ENCODE measurements around the gene IL1R2. TPM values are rescaled to one million over a fixed set of nuclear protein-coding genes. Genes with fewer than 3 reads are reported as not detected.
A peak's percentile ranks its signal among the peaks of the same experiment; 100 is the strongest.

IL1R2 gene
- total and polyA plus RNA-seq, 2 of the 13 experiments (the other 11 are each of a cell fraction or from before 2014, with no cell fraction given) = 3.6 to 7.3 TPM

DNA sequence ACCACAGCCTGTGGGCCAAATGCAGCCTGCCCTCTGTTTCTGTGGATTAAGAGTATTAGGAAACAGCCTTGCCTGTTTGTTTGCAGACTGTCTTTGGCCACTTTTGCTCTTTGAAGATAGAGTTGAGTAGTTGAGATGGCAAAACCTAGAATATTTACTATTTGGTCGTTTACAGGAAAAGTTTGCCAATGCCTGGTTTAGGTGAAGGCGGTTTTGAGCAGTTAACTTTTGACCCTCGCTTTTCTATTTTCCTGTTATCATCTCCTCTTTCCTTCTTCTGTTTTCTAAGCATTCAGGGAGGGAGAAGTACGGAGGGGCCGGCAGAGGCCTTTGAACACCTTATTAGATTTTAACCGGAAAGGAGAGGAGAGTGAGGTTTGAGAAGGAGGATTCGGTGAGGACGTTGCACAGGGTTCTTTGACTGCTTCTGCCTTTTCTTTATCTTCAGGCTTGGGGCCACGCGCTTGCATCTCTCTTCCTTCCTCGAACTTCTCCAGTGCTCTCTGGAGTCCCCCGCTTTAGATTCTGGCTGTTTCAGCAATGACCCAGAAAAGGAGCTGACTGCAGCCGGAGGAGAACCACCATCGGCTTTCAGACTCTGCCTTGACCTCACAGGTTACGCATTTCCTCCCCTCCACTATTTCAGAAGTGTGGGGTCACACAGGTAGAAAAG, 39.2 kb downstream of the IL1R2 start (continued):
- TF ChIP-seq MEF2D (CRISPR knock-in tag; IDR thresholded peaks at IDR 0.05) (peak; percentile 97), ZNF431 (CRISPR knock-in tag; IDR thresholded peaks at IDR 0.05; ENCODE audit: borderline replicate concordance, low read depth) (peak; percentile 48; the same call in 1 of the 2 replicates), ATF1 (CRISPR knock-in tag; IDR thresholded peaks at IDR 0.05) (peak; percentile 80), HNF4A (CRISPR knock-in tag; IDR thresholded peaks at IDR 0.05) (peak; percentile 87), MIER3 (CRISPR knock-in tag; IDR thresholded peaks at IDR 0.05; ENCODE audit: borderline replicate concordance) (peak; percentile 92; the same call in 1 of the 2 replicates), ZNF713 (CRISPR knock-in tag; IDR thresholded peaks at IDR 0.05) (no peak), HCFC1 (IDR thresholded peaks at IDR 0.05; ENCODE audit: low read depth, low read length) (no peak), ETV5 (CRISPR knock-in tag; IDR thresholded peaks at IDR 0.05; ENCODE audit: borderline replicate concordance) (peak; percentile 85), RAD51 (IDR thresholded peaks at IDR 0.05; ENCODE audit: borderline replicate concordance) (no peak), RFXANK (CRISPR knock-in tag; IDR thresholded peaks at IDR 0.05) (no peak), ZNF704 (CRISPR knock-in tag; IDR thresholded peaks at IDR 0.05; ENCODE audit: borderline replicate concordance) (peak; percentile 65; the same call in 1 of the 2 replicates), ZFP41 (CRISPR knock-in tag; IDR thresholded peaks at IDR 0.05; ENCODE audit: borderline replicate concordance) (no peak), ZNF883 (CRISPR knock-in tag; IDR thresholded peaks at IDR 0.05; ENCODE audit: not compliant biosample characterization) (no peak), CBX2 (IDR thresholded peaks at IDR 0.05; ENCODE audit: low read depth, low read length) (no peak), CBX2 (CRISPR knock-in tag; IDR thresholded peaks at IDR 0.05; ENCODE audit: low read depth) (no peak), ZMYM3 (CRISPR knock-in tag; IDR thresholded peaks at IDR 0.05) (peak; percentile 87), ZNF777 (CRISPR knock-in tag; IDR thresholded peaks at IDR 0.05) (no peak; the same call in 1 of the 2 replicates), RBM22 (optimal IDR thresholded peaks at IDR 0.05; ENCODE audit: low read length) (peak; percentile 67), ELF3 (CRISPR knock-in tag; IDR thresholded peaks at IDR 0.05) (peak; percentile 90), ZNF326 (CRISPR knock-in tag; IDR thresholded peaks at IDR 0.05; ENCODE audit: borderline replicate concordance) (no peak), GTF2F1 (IDR thresholded peaks at IDR 0.05; ENCODE audit: low read length) (no peak), ZSCAN9 (CRISPR knock-in tag; IDR thresholded peaks at IDR 0.05; ENCODE audit: borderline replicate concordance) (peak; percentile 76)
- TF ChIP-seq, protein P1, sequence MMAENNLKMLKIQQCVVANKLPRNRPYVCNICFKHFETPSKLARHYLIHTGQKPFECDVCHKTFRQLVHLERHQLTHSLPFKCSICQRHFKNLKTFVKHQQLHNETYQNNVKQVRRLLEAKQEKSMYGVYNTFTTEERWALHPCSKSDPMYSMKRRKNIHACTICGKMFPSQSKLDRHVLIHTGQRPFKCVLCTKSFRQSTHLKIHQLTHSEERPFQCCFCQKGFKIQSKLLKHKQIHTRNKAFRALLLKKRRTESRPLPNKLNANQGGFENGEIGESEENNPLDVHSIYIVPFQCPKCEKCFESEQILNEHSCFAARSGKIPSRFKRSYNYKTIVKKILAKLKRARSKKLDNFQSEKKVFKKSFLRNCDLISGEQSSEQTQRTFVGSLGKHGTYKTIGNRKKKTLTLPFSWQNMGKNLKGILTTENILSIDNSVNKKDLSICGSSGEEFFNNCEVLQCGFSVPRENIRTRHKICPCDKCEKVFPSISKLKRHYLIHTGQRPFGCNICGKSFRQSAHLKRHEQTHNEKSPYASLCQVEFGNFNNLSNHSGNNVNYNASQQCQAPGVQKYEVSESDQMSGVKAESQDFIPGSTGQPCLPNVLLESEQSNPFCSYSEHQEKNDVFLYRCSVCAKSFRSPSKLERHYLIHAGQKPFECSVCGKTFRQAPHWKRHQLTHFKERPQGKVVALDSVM (CRISPR knock-in tag; IDR thresholded peaks at IDR 0.05) = peak; percentile 46; the same call in 1 of the 2 replicates
- TF ChIP-seq, protein P2, sequence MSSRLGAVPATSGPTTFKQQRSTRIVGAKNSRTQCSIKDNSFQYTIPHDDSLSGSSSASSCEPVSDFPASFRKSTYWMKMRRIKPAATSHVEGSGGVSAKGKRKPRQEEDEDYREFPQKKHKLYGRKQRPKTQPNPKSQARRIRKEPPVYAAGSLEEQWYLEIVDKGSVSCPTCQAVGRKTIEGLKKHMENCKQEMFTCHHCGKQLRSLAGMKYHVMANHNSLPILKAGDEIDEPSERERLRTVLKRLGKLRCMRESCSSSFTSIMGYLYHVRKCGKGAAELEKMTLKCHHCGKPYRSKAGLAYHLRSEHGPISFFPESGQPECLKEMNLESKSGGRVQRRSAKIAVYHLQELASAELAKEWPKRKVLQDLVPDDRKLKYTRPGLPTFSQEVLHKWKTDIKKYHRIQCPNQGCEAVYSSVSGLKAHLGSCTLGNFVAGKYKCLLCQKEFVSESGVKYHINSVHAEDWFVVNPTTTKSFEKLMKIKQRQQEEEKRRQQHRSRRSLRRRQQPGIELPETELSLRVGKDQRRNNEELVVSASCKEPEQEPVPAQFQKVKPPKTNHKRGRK (CRISPR knock-in tag; IDR thresholded peaks at IDR 0.05) = no peak
- TF ChIP-seq, protein P3, sequence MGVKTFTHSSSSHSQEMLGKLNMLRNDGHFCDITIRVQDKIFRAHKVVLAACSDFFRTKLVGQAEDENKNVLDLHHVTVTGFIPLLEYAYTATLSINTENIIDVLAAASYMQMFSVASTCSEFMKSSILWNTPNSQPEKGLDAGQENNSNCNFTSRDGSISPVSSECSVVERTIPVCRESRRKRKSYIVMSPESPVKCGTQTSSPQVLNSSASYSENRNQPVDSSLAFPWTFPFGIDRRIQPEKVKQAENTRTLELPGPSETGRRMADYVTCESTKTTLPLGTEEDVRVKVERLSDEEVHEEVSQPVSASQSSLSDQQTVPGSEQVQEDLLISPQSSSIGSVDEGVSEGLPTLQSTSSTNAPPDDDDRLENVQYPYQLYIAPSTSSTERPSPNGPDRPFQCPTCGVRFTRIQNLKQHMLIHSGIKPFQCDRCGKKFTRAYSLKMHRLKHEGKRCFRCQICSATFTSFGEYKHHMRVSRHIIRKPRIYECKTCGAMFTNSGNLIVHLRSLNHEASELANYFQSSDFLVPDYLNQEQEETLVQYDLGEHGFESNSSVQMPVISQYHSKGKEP (CRISPR knock-in tag; IDR thresholded peaks at IDR 0.05) = 0 out of 2 replicates have a peak, but pooled peaks have one; percentile 7
